Neutrophil (primary cell): ENCODE results near the gene ALAD.
"Not testable (repeated sequence)": the region's sequence is repeated elsewhere in the genome, so short reads cannot be mapped to it uniquely, and the experiment has no call there.

Source experiments
- H3K27ac ChIP-seq: fragments of 200-600 bp; sonication (generic); 2 replicates; pipeline ENCODE4 v1.5.1; 2016; ENCODE audit warnings: mild to moderate bottlenecking, moderate library complexity
- H3K27me3 ChIP-seq: fragments of 200-600 bp; sonication (generic); 2 replicates; pipeline ENCODE4 v1.6.0; 2016; ENCODE audit warnings: mild to moderate bottlenecking
- H3K36me3 ChIP-seq: fragments of 200-600 bp; sonication (generic); 2 replicates; pipeline ENCODE4 v1.5.1; 2017
- H3K4me1 ChIP-seq, 2 experiments: fragments of 200-600 bp in 1 of 2; sonication (generic) in 1 of 2; 1 replicate in 1 of 2; 2 replicates in 1 of 2; pipeline versions ENCODE4 v1.5.1 to v1.6.1; 2013 to 2016; ENCODE audit warnings: low read depth in 1 of 2, low read length in 1 of 2, mild to moderate bottlenecking in 1 of 2, moderate library complexity in 1 of 2; ENCODE audit not compliant: control insufficient read depth in 1 of 2, insufficient read depth in 1 of 2
- H3K4me3 ChIP-seq, 2 experiments: fragments of 200-600 bp in 1 of 2; sonication (generic) in 1 of 2; 1 replicate in 1 of 2; 2 replicates in 1 of 2; pipeline ENCODE4 v1.5.1; 2013 to 2016; ENCODE audit warnings: low read depth in 1 of 2, low read length in 1 of 2, mild to moderate bottlenecking in 1 of 2, moderate library complexity in 1 of 2
- H3K9me3 ChIP-seq: fragments of 200-600 bp; sonication (generic); 2 replicates; pipeline ENCODE4 v1.5.1; 2016
- TF ChIP-seq, protein P1 (sequence below): fragments of 200-600 bp; sonication (generic); IDR thresholded peaks from 2 replicates; pipeline ENCODE4 v1.5.1; 2016; ENCODE audit warnings: antibody characterized with exemption

Gene ALAD

DNA sequence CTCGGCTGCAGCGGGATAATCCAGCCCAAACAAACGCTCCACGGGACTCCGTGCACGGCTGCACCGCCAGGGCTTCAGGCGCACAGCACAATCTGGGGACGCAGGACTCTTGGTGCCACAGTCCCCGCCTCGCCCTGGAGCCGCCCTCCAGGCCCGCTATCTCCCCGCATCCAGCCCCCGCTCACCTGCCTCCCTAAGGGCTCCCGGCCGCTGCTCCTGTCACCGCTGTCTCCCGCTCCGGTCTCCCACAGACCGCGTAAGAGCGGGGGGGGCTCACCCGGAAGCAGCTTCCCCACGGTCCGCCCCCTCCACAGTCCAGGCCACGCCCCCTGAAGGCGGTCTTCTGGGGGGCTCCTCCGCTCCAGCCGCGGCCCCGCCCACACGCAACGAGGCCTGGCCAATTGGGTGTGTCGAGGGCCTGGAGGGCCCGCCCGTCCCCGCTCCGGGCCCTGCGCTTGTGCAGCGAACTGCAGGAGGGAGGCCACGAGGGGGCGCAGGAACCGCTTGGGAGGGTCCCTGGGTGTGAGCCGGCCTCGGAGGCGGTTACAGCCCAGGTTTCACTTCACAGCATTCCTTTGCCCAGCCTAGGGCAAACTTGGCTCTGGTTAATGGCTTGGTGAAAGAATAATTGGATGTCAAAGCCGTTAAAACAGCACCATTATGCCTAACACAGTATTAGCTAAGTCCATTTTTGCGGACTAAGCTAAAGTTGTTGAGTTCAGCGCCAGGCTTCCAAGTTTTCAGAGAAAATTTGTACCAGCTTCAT, at the start of gene ALAD:
ALAD (minus strand) TSS at position 258 of the 766 bp plus-strand sequence. CDS start 7,725 bp downstream, outside the sequence.
- TF ChIP-seq, protein P1, sequence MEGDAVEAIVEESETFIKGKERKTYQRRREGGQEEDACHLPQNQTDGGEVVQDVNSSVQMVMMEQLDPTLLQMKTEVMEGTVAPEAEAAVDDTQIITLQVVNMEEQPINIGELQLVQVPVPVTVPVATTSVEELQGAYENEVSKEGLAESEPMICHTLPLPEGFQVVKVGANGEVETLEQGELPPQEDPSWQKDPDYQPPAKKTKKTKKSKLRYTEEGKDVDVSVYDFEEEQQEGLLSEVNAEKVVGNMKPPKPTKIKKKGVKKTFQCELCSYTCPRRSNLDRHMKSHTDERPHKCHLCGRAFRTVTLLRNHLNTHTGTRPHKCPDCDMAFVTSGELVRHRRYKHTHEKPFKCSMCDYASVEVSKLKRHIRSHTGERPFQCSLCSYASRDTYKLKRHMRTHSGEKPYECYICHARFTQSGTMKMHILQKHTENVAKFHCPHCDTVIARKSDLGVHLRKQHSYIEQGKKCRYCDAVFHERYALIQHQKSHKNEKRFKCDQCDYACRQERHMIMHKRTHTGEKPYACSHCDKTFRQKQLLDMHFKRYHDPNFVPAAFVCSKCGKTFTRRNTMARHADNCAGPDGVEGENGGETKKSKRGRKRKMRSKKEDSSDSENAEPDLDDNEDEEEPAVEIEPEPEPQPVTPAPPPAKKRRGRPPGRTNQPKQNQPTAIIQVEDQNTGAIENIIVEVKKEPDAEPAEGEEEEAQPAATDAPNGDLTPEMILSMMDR: peak; percentile 100
- peaks cover 7% of the 10 kb centered on the region for H3K36me3 ChIP-seq
- H3K9me3 ChIP-seq: no peaks in the 10 kb centered on the region
- no peaks in the 10 kb centered on the region for H3K27me3 ChIP-seq
- peak within 1 kb of the TSS; percentile 81 for H3K27ac ChIP-seq
- peaks cover 52 to 54% of the 10 kb centered on the region in 2 experiments for H3K4me1 ChIP-seq
- H3K4me3 ChIP-seq: peak within 1 kb of the TSS; percentile 88 to 94

DNA sequence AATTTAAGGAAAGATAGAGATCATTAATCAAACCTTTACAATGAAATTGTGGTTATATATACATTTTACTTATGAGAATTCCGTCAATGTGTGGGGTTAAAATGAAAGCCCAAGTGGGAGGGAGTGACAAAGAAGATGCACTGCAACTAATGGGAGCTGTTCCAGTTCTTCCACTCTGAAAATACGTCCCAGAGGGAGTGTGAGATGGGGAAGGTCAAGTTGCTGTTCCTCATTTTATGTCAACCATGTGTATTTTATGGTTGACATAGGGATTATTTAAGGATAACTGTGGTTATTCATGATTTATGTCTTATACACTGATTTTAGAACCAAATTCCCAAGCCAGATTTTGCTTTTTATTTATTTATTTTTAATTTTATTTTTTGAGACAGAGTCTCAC, 48.3 kb upstream of the ALAD start:
- Histone ChIP-seq H3K4me3 (no peak overlapping the region), H3K9me3 (no peaks in the 10 kb centered on the region), H3K27ac (no peak overlapping the region), H3K4me1 (no peaks in the 10 kb centered on the region), H3K27me3 (no peaks in the 10 kb centered on the region), H3K36me3 (no peaks in the 10 kb centered on the region)
- TF ChIP-seq, protein P1: no peak

DNA sequence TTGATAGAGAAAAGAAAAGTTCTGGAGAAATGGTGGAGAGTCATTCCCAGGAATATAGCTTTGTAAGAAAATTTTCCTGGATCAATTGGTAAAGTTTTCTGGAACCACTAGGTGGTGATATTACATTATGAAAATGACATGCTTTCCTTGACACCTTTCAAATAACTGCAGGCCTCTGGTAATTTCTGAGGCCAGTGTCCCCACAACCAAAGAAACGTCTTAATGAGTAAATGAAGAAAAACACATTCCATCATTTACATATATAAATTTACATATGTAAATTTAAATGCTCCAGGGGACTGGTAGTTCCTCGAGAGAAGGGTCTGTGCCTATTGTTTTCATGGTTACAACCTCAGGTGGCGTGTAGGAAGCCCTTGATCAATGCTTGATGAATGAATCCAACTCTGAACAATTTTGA, 45.2 kb upstream of the ALAD start:
- Histone ChIP-seq H3K9me3 (no peaks in the 10 kb centered on the region), H3K4me3 (no peak overlapping the region), H3K36me3 (no peaks in the 10 kb centered on the region), H3K4me1 (no peaks in the 10 kb centered on the region), H3K27ac (no peak overlapping the region), H3K27me3 (no peaks in the 10 kb centered on the region)
- TF ChIP-seq, protein P1: peak; percentile 44

DNA sequence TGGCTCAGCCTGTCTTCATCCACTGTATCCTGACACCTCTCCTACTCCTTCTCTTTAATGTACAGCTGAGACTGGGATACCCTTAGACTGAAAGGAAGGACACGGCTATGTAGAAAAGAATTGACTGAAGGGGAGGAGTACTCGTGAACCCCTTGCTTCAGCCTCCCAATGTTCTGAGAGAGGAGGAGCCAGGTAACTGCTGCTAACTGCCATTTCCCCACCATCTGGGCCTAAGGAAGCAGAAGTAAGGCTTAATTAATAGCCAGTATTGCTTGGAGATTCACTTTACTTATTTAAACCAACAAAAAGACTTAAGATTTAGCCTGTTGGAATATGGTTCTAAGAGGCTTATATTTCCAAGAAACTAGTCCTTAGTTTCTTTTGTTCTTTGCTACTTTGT, 43.7 kb upstream of the ALAD start:
- no peaks in the 10 kb centered on the region for H3K4me1 ChIP-seq
- TF ChIP-seq, protein P1: no peak
- no peaks in the 10 kb centered on the region for H3K36me3 ChIP-seq
- H3K27ac ChIP-seq: no peak overlapping the region
- H3K4me3 ChIP-seq: no peak overlapping the region
- H3K27me3 ChIP-seq: no peaks in the 10 kb centered on the region
- H3K9me3 ChIP-seq: no peaks in the 10 kb centered on the region

DNA sequence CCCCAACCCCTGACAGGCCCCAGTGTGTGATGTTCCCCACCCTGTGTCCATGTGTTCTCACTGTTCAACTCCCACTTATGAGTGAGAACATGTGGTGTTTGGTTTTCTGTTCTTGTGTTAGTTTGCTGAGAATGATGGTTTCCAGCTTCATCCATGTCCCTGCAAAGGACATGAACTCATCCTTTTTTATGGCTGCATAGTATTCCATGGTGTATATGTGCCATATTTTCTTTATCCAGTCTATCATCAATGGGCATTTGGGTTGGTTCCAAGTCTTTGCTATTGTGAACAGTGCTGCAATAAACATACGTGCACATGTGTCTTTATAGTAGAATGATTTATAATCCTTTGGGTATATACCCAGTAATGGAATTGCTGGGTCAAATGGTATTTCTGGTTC, 36.6 kb upstream of the ALAD start:
- H3K27ac ChIP-seq, H3K4me3 ChIP-seq, H3K36me3 ChIP-seq, H3K4me1 ChIP-seq, H3K9me3 ChIP-seq, H3K27me3 ChIP-seq: not testable (repeated sequence)

DNA sequence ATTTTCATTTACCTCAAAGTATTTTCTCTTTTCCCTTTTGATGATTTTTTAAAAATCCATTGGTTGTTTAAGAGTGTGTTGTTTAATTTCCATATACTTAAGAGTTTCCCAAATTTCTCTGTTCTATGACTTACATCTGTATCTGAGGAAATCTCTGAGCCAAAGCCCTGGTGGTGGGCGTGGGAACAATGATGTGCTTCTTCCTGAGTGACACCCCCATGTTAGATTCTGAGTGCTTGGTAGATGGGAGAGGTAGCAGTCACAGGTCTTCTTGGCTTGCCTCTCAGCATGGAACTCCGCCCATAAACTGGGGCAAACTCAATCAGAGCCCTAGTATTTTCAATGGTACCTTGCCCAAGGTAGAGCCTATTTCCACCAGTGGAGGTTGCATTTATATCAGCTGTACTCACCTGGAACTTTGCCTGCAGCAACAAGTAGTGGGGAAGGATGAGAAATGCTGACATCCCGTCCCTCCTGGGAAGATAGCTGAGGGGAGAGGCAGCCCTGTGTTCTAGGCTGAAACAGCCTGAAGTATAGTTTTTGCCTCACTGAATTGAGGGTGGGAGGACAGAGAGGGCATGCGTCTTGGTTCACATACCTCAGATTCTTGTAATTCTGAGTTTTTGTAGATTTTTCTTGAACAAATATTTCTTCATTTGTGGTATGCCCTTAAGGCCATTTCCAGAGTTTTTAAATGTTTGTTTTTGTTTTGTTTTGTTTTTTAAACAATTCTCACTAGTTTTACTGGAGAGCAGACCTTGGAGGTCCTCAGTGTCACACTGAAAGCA, 35.8 kb upstream of the ALAD start:
- Histone ChIP-seq H3K4me3 (no peak overlapping the region), H3K9me3 (no peaks in the 10 kb centered on the region), H3K27me3 (no peaks in the 10 kb centered on the region), H3K27ac (no peak overlapping the region), H3K4me1 (no peaks in the 10 kb centered on the region), H3K36me3 (no peaks in the 10 kb centered on the region)
- TF ChIP-seq, protein P1: no peak
